Inferior parietal cortex (tissue), 1 donor: ENCODE data around the gene KIF26B.
"Not testable (repeated sequence)": the region's sequence is repeated elsewhere in the genome, so short reads cannot be mapped to it uniquely, and the experiment has no call there.

Source experiments
- DNase-seq: peaks from one replicate; pipeline ENCODE4 v3.0.0-alpha.2; 2016; ENCODE audit errors: extremely low spot score

The KIF26B gene

GRCh38 chr1:245694753-245695195 is 540.0 kb downstream of the KIF26B start:
- no peak for DNase-seq

- no peak for DNase-seq
These were observed 540.4 kb downstream of the KIF26B start for GRCh38 chr1:245695211-245695610.

GRCh38 chr1:245695701-245696100 is 540.9 kb downstream of the KIF26B start:
- DNase-seq: not testable (repeated sequence)

DNA sequence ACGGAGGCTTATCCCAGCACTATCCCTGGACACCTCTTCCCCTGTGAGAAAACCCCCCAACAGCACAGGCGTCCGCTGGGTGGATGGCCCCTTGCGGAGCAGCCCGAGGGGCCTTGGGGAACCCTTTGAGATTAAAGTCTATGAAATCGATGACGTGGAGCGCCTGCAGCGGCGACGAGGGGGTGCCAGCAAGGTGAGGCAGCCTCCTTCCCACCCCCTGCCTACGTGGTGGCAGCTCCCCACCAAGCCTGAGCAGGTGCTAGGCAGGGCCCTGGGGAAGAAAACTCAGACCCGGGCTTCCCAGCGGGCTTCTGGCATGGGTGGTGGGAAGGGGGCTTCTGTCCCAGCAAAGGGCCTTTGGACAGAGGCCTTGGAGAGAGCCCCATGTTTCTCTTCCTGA is 543.3 kb downstream of the KIF26B start:
- DNase-seq: no peak

DNA sequence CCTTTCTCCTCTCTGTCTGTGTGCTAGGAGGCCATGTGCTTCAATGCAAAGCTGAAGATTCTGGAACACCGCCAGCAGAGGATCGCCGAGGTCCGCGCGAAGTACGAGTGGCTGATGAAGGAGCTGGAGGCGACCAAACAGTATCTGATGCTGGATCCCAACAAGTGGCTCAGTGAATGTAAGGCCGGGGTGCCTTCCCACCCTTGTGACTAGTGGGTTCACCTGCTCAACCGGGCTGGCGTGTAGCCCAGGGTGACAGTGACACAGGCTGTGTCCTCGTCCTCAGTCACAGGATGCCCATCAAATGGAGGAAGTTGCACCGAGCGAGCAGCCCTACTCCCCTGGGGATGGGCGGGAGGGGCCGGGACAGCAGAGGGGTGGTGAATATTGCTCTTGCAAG is 544.1 kb downstream of the KIF26B start:
- no peak for DNase-seq

DNA sequence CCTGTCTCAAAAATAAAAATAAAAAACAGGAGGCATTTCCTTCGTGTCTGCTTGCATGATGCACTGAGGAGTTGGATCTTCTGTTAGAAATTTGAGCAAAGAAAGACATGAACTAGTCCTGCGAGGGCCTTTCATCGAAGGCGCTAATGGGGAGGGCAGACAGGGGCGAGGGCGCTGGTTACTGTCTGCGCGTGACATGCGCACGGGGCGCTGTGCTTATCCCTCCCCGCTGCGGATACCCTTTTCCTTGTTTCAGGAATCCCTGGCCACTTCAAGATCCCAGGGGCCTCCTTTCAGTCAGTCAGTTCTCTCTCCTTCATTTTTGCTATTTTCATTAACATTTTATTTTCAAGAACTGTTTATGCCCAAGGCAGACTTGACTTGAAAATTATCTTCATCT is 545.8 kb downstream of the KIF26B start:
- DNase-seq: no peak

- no peak for DNase-seq
These were observed 546.8 kb downstream of the KIF26B start for GRCh38 chr1:245701631-245702030.

DNA sequence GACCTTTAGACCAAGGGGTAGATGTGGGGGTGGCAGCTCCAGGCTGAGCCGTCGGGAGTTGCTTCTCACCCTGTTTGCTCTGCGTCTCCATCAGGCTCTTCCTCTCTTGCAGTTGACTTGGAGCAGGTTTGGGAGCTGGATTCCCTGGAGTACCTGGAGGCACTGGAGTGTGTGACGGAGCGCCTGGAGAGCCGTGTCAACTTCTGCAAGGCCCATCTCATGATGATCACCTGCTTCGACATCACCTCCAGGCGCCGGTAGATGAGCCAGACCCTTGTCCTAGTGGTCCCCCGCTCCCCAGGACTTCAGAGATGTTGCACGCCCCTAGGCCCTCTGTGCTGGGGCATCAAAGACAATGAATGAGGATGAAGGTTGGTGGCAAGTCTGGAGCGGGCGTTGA is 547.6 kb downstream of the KIF26B start:
- no peak for DNase-seq

DNA sequence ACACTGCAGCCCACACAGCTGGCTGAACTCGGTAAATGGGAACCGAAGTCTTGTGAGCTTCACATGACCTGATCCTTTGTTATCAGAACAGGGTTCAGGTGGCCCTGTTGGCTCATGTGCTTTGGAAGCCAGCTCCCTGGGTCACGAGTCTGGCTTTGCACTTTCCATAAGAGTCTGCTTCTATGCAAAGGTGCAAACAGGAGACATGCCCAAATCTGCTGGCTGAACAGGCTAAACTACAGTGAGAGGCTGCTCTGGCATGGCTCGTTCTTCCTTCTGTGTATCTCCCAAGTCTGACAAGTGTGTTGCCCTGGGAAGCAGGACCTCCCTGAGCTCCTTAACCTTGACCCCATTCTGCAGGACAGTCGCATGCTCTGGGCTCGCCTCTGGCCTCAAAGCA is 549.6 kb downstream of the KIF26B start:
- no peak for DNase-seq

DNA sequence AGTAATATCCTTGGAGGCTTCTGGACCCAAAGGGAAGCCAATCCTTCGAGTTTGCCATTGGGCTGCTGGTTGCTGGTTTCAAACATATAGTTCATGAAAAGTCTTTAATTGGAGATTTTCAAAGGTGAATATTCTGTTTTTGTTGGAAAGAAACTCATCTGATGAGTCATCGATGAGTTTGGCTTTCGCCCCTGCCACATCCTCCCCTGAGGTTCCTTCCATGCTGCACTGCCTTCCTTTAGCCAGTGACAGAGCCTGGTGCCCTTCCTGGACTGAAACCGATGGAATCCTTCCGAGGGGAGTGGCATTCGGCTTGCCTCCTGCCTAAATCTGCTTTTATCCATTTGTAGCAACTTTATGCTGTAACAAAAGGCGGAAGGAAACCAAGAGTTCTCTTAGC is 550.0 kb downstream of the KIF26B start:
- DNase-seq: no peak

DNA sequence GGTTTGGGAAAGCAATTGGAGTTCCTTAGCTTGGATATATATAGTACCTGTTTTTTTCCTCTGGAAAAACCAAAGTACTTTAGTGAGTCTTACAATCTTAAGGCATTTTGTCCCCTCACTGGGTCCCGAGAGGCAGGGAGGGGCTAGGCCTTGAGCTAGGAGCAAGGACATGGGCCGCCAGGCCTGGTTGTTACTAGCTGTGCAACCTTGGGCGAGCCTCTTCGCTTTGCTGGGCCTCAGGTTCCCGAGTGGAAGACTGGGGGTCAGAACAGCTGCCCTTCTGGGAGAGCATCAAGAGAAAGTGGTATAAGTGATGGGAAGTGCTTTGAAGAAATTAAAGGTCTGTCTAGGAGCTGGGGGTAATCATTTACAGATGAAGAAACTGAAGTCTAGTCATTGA is 553.2 kb downstream of the KIF26B start:
- no peak for DNase-seq

DNA sequence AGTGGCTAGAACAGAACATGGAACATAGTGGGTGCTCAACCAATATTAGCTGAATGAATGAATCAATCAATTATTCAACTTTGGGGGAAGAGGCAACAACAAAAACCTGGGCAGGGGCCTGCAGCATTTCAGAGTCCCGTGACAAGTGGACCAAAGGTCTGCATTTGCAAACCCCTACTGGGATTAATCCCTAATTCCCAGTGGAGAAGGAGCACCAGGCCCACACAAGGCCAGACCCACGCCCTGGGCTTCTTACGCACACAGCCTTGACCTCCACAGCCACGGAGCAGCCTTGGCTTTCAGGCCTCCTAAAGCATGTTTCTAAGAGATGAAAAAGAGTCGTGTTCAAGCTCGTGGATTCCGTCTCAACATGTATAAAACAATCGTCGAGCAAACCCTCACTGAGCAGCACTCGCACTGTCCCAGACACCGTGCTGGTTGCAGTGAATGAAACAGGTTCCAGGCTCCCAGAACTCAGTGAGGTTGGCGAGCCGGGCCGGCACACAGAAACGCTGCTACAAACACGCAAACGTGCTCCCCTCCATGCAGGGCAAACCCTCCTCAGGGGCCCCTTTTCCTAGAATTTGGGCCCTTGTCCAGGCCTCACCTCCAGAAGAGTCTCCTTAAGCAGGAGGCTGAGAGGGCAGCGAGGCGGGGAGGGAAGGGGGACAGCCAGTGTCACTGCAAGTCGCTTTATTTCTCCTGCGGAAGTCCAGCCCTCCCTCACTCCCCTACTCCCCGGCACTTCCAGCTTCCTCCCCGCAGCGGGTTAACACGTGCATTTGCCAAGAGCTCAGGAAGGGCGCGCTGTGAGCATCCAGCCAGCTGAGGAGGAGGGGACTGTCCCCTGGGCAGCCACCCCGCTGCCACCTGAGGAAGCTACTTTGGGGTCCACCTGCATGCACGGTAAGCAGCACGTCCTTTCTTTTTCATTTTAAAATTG is 556.4 kb downstream of the KIF26B start:
- no peak for DNase-seq

DNA sequence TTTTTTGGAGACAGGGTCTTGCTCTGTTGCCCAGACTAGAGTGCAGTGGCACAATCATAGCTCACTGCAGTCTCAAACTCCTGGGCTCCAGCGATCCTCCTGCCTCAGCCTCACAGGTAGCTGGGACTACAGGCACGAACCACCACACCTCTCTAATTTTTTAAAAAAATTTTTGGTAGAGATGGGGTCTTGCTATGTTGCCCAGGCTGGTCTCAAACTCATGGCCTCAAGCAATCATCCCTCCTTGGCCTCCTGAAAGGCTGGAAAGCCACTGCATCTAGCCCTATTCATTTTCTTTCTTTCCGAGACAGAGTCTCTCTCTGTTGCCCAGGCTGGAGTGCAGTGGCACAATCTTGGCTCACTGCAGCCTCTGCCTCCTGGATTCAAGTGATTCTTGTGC is 559.2 kb downstream of the KIF26B start:
- not testable (repeated sequence) for DNase-seq

DNA sequence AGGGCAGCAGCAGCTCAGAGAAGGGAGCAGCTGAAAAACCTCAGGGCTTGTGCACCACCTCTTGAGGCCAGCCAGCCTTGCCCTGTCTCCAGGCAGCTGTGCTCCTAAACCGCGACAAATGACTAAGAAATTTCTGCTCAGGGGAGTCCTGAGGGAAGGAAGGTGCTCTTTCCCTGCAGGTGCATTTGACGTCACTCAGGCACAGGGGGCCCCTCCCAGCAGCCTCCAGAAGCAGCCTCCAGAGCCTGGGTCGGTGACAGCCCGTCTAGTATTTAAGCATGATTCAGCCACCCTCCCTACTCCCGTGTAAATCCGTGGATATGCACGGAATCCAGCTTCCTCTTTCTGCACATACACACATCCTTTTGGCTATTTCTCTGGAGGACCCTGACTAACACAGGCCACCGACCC is 560.5 kb downstream of the KIF26B start:
- DNase-seq: no peak

DNA sequence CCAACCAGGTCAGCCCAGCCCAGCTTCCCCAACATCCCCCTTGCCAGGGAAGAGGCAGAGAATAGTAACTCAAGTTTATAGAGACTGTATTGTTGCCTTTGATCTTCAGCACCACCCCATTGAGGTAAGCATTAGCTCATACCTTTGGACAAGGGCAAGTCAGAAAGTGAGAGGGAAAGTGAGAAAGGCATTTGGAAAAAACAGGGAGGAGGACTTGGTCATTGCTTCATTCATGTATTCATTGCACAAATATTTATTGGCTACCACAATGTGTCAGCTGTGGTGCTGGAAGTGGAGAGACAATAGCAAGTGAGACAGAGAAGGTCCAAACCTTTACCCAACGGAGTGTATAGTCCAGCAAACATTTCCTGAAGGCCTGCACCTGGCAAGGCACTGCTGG is 561.2 kb downstream of the KIF26B start:
- DNase-seq: no peak

GRCh38 chr1:245716561-245716960 is 561.8 kb downstream of the KIF26B start:
- no peak for DNase-seq

DNA sequence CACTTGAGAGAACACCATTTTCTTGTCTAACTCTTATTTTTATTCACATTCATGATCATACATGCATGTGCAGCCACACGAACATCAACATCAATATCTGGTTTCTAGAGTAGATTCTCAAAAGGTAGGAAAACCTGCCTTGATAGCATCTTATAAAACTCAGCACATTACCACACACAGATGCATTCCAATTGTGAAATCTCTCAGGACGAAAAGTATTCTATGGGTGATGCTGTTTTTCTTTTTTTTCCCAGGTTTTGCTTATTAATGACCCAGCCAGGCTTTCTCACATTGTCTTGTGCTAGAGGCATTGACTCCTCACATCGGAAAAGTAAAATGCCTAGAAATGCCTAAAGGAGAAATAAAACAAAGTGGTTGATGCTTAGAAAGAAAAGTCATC is 562.8 kb downstream of the KIF26B start:
- no peak for DNase-seq

DNA sequence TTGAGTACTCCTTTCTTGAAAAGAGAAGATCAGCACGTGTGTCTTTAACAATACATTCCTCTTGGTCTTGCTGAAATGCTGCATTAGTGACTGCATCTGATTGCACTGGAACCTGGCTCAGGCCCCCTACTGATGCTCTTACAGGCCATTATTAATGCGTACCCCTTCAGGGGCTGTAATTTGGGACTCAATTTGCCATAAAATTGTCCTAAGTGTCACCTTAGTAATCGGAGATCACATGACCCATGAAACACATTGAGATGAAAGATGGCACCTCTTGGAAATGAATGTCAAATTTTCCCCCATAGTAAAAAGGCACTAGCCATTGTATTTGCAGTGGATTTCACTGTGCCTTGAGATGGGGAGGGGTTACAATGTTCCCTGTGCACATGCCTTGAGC is 563.3 kb downstream of the KIF26B start:
- no peak for DNase-seq

DNA sequence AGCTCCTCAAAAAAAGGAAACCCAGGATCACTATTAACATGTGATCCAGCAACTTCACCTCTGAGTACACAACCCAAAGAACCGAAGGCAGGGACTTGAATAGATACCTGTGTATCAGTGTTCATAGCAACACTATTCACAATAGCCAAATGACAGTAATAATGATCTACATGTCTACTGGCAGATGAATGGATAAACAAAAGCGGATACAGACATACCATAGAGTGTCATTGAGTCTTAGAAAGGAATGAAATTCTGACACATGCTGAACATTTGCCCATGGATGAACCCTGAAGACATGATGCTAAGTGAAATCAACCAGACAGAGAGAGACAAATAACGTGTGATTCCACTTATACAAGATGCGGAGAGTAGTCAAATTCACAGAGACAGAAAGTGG is 564.2 kb downstream of the KIF26B start:
- no peak for DNase-seq

DNA sequence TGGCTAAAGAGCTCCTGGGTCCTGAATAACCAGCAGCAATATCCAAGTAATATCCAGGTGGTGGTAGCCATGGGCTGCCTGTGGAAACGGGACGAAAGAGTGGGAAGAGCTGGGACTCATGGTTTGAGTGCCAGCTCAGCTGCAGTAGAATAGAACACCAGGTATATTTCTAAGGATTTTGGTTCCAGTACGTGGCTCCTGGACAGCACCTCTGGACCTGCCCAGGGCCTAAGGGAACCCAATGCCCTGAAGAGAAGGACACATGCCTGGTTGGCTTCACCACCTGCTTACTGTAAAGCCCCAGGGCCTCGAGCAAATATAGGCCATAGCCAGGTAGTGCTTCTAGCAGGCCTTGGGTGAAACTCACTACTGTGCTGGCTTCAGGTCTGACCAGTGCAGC is 566.7 kb downstream of the KIF26B start:
- no peak for DNase-seq

GRCh38 chr1:245728035-245728434 is 573.2 kb downstream of the KIF26B start:
- DNase-seq: not testable (repeated sequence)

DNA sequence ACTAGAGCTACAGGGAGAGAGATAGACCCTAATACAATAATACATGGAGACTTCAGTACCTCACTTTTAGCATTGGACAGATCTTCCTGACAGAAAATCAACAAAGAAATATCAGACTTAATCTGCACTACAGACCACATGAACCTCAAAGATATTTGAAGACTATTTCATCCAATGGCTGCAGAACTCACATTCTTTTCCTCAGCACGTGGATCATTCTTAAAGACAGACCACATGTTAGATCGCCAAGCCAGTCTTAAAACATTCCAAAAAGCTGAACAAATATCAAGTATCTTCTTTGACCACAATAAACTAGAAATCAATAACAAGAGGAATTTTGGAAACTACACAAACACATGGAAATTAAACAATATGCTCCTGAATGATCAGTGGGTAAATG is 576.0 kb downstream of the KIF26B start:
- no peak for DNase-seq

GRCh38 chr1:245740336-245740735 is 585.6 kb downstream of the KIF26B start:
- DNase-seq: not testable (repeated sequence)

DNA sequence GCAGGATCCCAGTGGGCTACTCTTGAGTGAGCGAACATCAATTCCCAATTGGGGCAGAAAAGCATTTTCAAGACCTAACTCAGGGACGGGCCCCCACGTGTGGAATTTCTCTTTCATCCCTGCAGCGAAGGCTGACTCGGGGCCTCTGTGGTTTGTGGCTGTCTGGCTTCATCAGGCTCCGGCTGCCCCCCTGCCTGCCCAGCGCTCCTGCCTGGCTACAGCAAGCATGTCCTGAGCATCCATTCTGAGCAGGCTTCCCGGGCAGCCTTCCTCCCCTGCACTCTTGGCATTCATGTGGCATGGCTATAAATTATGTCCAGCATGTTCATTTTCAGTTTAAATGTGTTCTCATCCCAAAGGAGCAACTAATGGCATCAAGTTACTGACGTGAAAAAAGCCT is 588.1 kb downstream of the KIF26B start:
- no peak for DNase-seq
